ENCODE results near the gene ANGPTL3. TPM values are rescaled to one million over a fixed set of nuclear protein-coding genes. Genes with fewer than 3 reads are reported as not detected.

Gene ANGPTL3
- total and polyA plus RNA-seq, 2 of the 8 experiments (the other 6 are each of a cell fraction or from before 2014, with no cell fraction given), result not detected

GRCh38 chr1:62637392-62638105, 40.2 kb downstream of the ANGPTL3 start (continued):
- no peak for TF ChIP-seq GABPA (IDR thresholded peaks at IDR 0.05; ENCODE audit: borderline replicate concordance, insufficient read depth, low read length)
- no peak for TF ChIP-seq CEBPB (IDR thresholded peaks at IDR 0.05; ENCODE audit: low read depth, low read length)
- no peak for TF ChIP-seq MAX (IDR thresholded peaks at IDR 0.05)
- no peak for TF ChIP-seq TBP (IDR thresholded peaks at IDR 0.05; ENCODE audit: low read depth, low read length)
- no peak for TF ChIP-seq RFX5 (IDR thresholded peaks at IDR 0.05; ENCODE audit: borderline replicate concordance, low read depth, low read length)
- TF ChIP-seq TAF7 (optimal IDR thresholded peaks at IDR 0.05; ENCODE audit: borderline replicate concordance, low read depth, low read length), result no peak
- TF ChIP-seq EGR1 (IDR thresholded peaks at IDR 0.05; ENCODE audit: borderline replicate concordance, low read depth, low read length), result no peak
- TF ChIP-seq JUND (IDR thresholded peaks at IDR 0.05; ENCODE audit: low read length), result no peak
- TF ChIP-seq POLR2A (IDR thresholded peaks at IDR 0.05; ENCODE audit: control extremely low read depth in 1 of 2, low read depth in 2 of 2, low read length in 2 of 2), result no peak
- TF ChIP-seq CTBP2 (IDR thresholded peaks at IDR 0.05; ENCODE audit: borderline replicate concordance, insufficient read depth, insufficient read length, low read length), result no peak

Measured in H1 (cell line).